Panc1 (cell line): ENCODE data around the gene ABI3BP. TPM values are rescaled to one million over a fixed set of nuclear protein-coding genes. Genes with fewer than 3 reads are reported as not detected.

Experiments used
- ATAC-seq: fragments of 200-7000 bp; cut with Tn5 transposase; 2 replicates; pipeline ENCODE4 v1.9.1; 2020; ENCODE audit warnings: mild to moderate bottlenecking, moderate library complexity
- BruUV-seq: library from RNA; stranded (reverse); fragments of 400-500 nt; replicated peaks from 2 replicates; lab custom pipeline; 2021; lab: Mats Ljungman, UMichigan
- CTCF ChIA-PET: fragments of 300-600 bp; sonication (Branson Sonifier 250); formaldehyde crosslinking; loops from one replicate; lab custom pipeline; 2022; ENCODE audit warnings: antibody characterized with exemption; lab: Charles Lee
- POLR2A ChIA-PET: fragments of 300-600 bp; sonication (Branson Sonifier 250); formaldehyde crosslinking; loops from one replicate; lab custom pipeline; 2022; ENCODE audit warnings: antibody characterized with exemption; lab: Charles Lee
- DNase-seq: peaks from one replicate; pipeline ENCODE4 v3.0.0-alpha.2; 2010; ENCODE audit warnings: low read depth, low spot score
- H3K27ac ChIP-seq: 2 replicates; pipeline ENCODE4 v1.5.1; 2011; ENCODE audit warnings: mild to moderate bottlenecking, low read length, inconsistent platforms
- H3K27me3 ChIP-seq: fragments of 200-500 bp; sonication (Bioruptor generic); 2 replicates; pipeline ENCODE4 v1.6.0; 2014; ENCODE audit warnings: low read length, inconsistent platforms; ENCODE audit not compliant: control insufficient read depth, insufficient read depth
- H3K36me3 ChIP-seq: fragments of 200-500 bp; sonication (Bioruptor generic); 2 replicates; pipeline ENCODE4 v1.5.1; 2014; ENCODE audit warnings: inconsistent platforms, mild to moderate bottlenecking, low read length, moderate library complexity; ENCODE audit not compliant: control insufficient read depth, insufficient read depth
- H3K4me1 ChIP-seq: 2 replicates; pipeline ENCODE4 v1.5.1; 2011; ENCODE audit warnings: inconsistent platforms, mild to moderate bottlenecking, low read length, moderate library complexity; ENCODE audit not compliant: control insufficient read depth, insufficient read depth
- H3K4me3 ChIP-seq, 2 experiments: 2 replicates each; pipeline ENCODE4 v1.5.1; 2011 to 2012; ENCODE audit warnings: low read depth in 2 of 2, low read length in 2 of 2, mild to moderate bottlenecking in 2 of 2, inconsistent platforms in 1 of 2, moderate library complexity in 1 of 2
- H3K9me3 ChIP-seq: fragments of 200-500 bp; sonication (Bioruptor generic); 2 replicates; pipeline ENCODE4 v1.5.1; 2014; ENCODE audit warnings: low read depth, mild to moderate bottlenecking, inconsistent platforms, low read length, moderate library complexity; ENCODE audit not compliant: control insufficient read depth, insufficient read depth
- CTCF ChIP-seq: fragments of 450-650 bp; IDR thresholded peaks from 2 replicates; pipeline ENCODE4 v1.5.1; 2017; ENCODE audit warnings: mild to moderate bottlenecking
- POLR2AphosphoS5 ChIP-seq: IDR thresholded peaks from 2 replicates; pipeline ENCODE4 v1.6.1; 2012; ENCODE audit warnings: mild to moderate bottlenecking, low read depth, low read length, moderate library complexity
- REST ChIP-seq, 2 experiments: IDR thresholded peaks; 2 replicates each; pipeline ENCODE4 v1.6.1; 2011 to 2012; ENCODE audit warnings: low read depth in 2 of 2, control low read depth in 1 of 2, low read length in 1 of 2, mild to moderate bottlenecking in 1 of 2, moderate library complexity in 1 of 2; ENCODE audit not compliant: insufficient read depth in 1 of 2
- SIN3A ChIP-seq: IDR thresholded peaks from 2 replicates; pipeline ENCODE4 v1.6.1; 2012; ENCODE audit warnings: low read depth, mild to moderate bottlenecking, low read length, moderate library complexity, borderline replicate concordance; ENCODE audit not compliant: insufficient read depth
- TCF7L2 ChIP-seq: IDR thresholded peaks from 2 replicates; pipeline ENCODE4 v1.6.1; 2011; ENCODE audit warnings: mild to moderate bottlenecking, low read depth, low read length, inconsistent platforms
- in situ Hi-C: cut with HindIII; loops from 2 replicates; pipeline ENCODE4 v1.10.0; 2016; ENCODE audit warnings: low sequenced_read_pairs, low pct_unique_long_range_greater_than_20kb
- intact Hi-C: fragments of 100-400 bp; cut with micrococcal nuclease; formaldehyde crosslinking; loops from one replicate; pipeline ENCODE4 v1.10.0; 2022; ENCODE audit not compliant: unreplicated experiment
- total RNA-seq: library from RNA; stranded (reverse); gene quantifications from one replicate; pipeline ENCODE4 v1.2.1, GENCODE V29; 2021; ENCODE audit not compliant: unreplicated experiment

The ABI3BP gene
- total RNA-seq, 1 experiment from 2014 or later, result 0.21 TPM

GRCh38 chr3:100956276-100956675 lies 36.9 kb downstream of the ABI3BP start:
- CTCF ChIA-PET, result no interaction called here
- in situ Hi-C loops, result no loop called here
- no TSS peak for BruUV-seq
- no peak for ATAC-seq
- H3K27ac ChIP-seq, result no peak overlapping the region
- no peaks in the 10 kb centered on the region for H3K27me3 ChIP-seq
- no peak overlapping the region for H3K4me3 ChIP-seq
- H3K36me3 ChIP-seq, result no peaks in the 10 kb centered on the region
- no peak for TF ChIP-seq SIN3A
- TF ChIP-seq REST (IDR thresholded peaks at IDR 0.05; ENCODE audit: insufficient read depth in 1 of 2, low read depth in 2 of 2, low read length in 1 of 2), result no peak
- TF ChIP-seq TCF7L2, result no peak
- no peak for TF ChIP-seq POLR2AphosphoS5
- TF ChIP-seq CTCF, result no peak
- intact Hi-C loops, result no loop called here
- H3K9me3 ChIP-seq, result peaks cover 7% of the 10 kb centered on the region; the same call in 1 of the 2 replicates
- POLR2A ChIA-PET, result no interaction called here
- DNase-seq, result no peak
- no peaks in the 10 kb centered on the region for H3K4me1 ChIP-seq

GRCh38 chr3:100954990-100955389 lies 38.2 kb downstream of the ABI3BP start:
- no peaks in the 10 kb centered on the region for H3K27me3 ChIP-seq
- no peak for ATAC-seq
- in situ Hi-C loops (no loop called here), intact Hi-C loops (no loop called here)
- TF ChIP-seq SIN3A (no peak), REST (IDR thresholded peaks at IDR 0.05; ENCODE audit: insufficient read depth in 1 of 2, low read depth in 2 of 2, low read length in 1 of 2) (no peak), TCF7L2 (no peak), CTCF (no peak), POLR2AphosphoS5 (no peak)
- H3K36me3 ChIP-seq, result no peaks in the 10 kb centered on the region
- CTCF ChIA-PET, result no interaction called here
- no TSS peak for BruUV-seq
- peaks cover 5% of the 10 kb centered on the region; the same call in 1 of the 2 replicates for H3K9me3 ChIP-seq
- H3K4me1 ChIP-seq, result no peaks in the 10 kb centered on the region
- no peak overlapping the region for H3K4me3 ChIP-seq
- no peak for DNase-seq
- no peak overlapping the region for H3K27ac ChIP-seq
- POLR2A ChIA-PET, result no interaction called here
